ENCODE results near the gene DLEC1.
A peak's percentile ranks its signal among the peaks of the same experiment; 100 is the strongest.

Gene DLEC1

DNA sequence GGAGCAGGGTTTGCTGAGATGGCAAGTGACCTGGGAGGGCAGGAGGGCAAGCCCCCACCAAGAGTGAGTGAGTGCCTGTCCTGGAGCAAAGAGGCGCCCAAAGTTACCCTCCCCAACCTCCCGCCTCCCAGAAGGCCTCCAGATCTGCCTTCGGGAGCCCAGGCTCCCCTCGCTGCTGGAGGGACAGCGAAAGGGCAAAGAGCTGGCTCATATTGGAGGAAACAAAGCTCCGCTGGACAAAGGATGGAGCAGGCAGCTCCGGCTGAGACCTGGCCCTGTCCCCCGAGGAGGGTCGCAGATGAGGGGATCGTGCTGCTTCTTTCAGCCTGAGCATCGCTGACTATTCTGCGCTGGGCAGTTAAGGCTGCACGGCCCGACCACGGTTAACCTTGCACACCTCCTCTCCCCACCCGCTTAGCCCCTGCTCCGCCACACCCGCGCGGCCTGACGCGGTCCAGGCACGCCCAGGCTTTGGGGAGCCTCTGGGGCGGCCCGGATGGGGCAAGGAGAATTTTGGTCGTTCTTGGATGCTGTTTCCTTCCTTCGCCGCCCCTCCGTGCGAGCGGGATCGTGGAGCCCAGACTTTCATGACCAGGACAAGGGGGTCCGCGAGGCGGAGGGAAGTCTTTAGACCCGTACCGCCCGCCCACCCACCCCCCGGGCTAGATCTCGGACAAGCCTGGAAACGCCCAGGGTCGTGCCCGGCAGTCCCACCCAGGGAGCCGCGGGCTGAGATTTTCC, 10.2 kb upstream of the DLEC1 start (continued):
- TF ChIP-seq, protein P1, sequence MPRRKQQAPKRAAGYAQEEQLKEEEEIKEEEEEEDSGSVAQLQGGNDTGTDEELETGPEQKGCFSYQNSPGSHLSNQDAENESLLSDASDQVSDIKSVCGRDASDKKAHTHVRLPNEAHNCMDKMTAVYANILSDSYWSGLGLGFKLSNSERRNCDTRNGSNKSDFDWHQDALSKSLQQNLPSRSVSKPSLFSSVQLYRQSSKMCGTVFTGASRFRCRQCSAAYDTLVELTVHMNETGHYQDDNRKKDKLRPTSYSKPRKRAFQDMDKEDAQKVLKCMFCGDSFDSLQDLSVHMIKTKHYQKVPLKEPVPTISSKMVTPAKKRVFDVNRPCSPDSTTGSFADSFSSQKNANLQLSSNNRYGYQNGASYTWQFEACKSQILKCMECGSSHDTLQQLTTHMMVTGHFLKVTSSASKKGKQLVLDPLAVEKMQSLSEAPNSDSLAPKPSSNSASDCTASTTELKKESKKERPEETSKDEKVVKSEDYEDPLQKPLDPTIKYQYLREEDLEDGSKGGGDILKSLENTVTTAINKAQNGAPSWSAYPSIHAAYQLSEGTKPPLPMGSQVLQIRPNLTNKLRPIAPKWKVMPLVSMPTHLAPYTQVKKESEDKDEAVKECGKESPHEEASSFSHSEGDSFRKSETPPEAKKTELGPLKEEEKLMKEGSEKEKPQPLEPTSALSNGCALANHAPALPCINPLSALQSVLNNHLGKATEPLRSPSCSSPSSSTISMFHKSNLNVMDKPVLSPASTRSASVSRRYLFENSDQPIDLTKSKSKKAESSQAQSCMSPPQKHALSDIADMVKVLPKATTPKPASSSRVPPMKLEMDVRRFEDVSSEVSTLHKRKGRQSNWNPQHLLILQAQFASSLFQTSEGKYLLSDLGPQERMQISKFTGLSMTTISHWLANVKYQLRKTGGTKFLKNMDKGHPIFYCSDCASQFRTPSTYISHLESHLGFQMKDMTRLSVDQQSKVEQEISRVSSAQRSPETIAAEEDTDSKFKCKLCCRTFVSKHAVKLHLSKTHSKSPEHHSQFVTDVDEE (CRISPR knock-in tag; IDR thresholded peaks at IDR 0.05), result no peak
- TF ChIP-seq, protein P2, sequence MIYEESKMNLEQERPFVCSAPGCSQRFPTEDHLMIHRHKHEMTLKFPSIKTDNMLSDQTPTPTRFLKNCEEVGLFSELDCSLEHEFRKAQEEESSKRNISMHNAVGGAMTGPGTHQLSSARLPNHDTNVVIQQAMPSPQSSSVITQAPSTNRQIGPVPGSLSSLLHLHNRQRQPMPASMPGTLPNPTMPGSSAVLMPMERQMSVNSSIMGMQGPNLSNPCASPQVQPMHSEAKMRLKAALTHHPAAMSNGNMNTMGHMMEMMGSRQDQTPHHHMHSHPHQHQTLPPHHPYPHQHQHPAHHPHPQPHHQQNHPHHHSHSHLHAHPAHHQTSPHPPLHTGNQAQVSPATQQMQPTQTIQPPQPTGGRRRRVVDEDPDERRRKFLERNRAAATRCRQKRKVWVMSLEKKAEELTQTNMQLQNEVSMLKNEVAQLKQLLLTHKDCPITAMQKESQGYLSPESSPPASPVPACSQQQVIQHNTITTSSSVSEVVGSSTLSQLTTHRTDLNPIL (CRISPR knock-in tag; IDR thresholded peaks at IDR 0.05; ENCODE audit: low read depth), result no peak
- TF ChIP-seq, protein P3, sequence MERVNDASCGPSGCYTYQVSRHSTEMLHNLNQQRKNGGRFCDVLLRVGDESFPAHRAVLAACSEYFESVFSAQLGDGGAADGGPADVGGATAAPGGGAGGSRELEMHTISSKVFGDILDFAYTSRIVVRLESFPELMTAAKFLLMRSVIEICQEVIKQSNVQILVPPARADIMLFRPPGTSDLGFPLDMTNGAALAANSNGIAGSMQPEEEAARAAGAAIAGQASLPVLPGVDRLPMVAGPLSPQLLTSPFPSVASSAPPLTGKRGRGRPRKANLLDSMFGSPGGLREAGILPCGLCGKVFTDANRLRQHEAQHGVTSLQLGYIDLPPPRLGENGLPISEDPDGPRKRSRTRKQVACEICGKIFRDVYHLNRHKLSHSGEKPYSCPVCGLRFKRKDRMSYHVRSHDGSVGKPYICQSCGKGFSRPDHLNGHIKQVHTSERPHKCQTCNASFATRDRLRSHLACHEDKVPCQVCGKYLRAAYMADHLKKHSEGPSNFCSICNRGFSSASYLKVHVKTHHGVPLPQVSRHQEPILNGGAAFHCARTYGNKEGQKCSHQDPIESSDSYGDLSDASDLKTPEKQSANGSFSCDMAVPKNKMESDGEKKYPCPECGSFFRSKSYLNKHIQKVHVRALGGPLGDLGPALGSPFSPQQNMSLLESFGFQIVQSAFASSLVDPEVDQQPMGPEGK (CRISPR knock-in tag; IDR thresholded peaks at IDR 0.05; ENCODE audit: borderline replicate concordance), result no peak
- TF ChIP-seq CSDC2 (CRISPR knock-in tag; IDR thresholded peaks at IDR 0.05), result no peak
- no peak for TF ChIP-seq TCF4 (CRISPR knock-in tag; IDR thresholded peaks at IDR 0.05; ENCODE audit: borderline replicate concordance)
- TF ChIP-seq OSR1 (CRISPR knock-in tag; IDR thresholded peaks at IDR 0.05), result no peak
- TF ChIP-seq ZFP3 (CRISPR knock-in tag; IDR thresholded peaks at IDR 0.05), result no peak

DNA sequence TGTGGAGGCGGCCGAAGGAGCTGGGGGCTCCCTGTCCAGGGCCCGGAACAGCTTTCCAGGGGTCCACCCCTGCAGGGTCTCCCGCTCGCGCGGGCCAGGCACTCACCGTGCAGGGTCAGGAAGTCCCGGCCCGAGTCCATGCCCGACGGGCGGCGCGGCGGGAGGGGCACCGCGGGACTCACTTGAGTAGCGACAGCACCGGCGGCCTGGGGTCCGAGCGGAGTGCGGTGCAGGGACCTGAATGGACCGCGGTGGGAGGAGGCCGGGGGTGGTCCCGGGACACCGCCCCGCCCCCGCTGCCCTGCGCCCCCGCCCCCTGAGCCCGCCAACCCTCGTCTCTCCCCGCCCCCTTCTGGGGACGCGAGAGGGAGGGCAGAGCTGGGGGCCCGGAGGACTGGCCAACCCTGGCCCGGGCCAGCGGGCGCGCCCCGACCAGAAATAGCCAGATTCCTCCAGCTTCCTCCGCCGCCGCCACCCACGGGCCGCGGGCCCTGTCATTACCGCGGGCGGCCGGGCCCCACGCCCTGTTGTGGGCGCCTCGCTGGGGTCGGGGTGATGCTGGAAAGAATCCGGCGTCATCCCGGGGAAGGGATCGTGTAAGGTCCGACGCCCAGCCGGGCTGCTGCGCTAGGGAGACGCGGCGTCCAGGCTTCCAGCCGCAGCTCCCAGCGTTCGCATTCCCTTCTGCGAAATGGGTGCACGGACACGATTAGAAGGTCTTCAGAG, 9.4 kb upstream of the DLEC1 start, which contains the start of gene PLCD1:
Gene PLCD1 (minus strand): TSS at position 243 of the 726 bp plus-strand sequence. CDS start 103 bp downstream, at position 140.
- ATAC-seq, result peak; percentile 57
- peak; percentile 49; the same call in 1 of the 2 replicates for TF ChIP-seq ZFP3 (CRISPR knock-in tag; IDR thresholded peaks at IDR 0.05)
- TF ChIP-seq, protein P1 (CRISPR knock-in tag; IDR thresholded peaks at IDR 0.05), result no peak
- TF ChIP-seq GLIS3 (CRISPR knock-in tag; IDR thresholded peaks at IDR 0.05), result 0 out of 2 replicates have a peak, but pooled peaks have one; percentile 36
- no peak for TF ChIP-seq ESRRG (CRISPR knock-in tag; IDR thresholded peaks at IDR 0.05)

DNA sequence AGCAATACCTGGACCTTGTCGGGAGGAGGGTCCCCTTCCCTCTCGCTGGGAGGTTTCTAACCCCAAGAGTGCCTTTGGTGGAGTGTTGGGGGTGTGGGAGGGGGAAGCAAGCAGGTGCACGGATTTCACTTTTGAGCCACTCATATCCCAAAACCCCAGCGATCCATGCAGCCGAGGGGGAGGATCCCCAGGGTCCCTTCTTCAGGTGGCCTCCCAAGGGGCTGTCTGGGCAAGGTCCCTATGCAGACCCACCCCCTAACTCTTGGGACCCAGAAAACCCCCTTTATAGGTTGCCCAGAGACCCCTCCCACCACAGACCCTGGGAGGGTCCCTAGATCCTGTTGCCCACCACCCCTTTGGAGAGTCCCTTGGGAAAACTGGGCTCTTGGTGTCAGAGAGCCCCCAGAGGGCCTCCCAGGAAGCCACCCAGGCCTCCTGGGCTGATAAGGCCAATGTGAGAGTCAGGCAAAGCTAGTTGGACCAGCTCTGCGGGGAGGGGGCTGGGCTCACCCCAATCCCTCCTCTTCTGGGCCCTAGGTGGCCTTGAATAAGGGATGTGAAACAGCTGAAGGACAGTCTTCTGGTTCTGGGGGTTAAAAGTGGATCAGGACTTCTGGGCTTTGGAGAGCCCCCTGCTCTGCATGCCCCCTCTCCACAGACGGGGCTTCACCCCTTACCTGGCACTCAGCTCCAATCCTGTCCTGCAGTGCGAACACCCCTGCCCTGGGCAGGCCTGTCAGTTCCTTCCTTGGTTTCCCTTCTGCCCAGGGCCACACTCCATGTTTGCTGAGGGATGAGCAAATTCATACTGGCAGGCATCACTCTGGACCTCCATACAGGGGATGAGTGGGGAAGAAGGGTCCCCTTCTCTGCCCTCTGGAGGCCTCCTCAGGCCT, 8.6 kb upstream of the DLEC1 start:
- peak; percentile 6; the same call in 2 of the 3 replicates for ATAC-seq
- TF ChIP-seq, protein P1 (CRISPR knock-in tag; IDR thresholded peaks at IDR 0.05), result no peak
- TF ChIP-seq BACH2 (CRISPR knock-in tag; IDR thresholded peaks at IDR 0.05; ENCODE audit: borderline replicate concordance) (no peak), ZFP3 (CRISPR knock-in tag; IDR thresholded peaks at IDR 0.05) (no peak), ZC3H10 (CRISPR knock-in tag; IDR thresholded peaks at IDR 0.05) (no peak), TCF4 (CRISPR knock-in tag; IDR thresholded peaks at IDR 0.05; ENCODE audit: borderline replicate concordance) (no peak), SNAI2 (CRISPR knock-in tag; IDR thresholded peaks at IDR 0.05) (no peak), GLIS3 (CRISPR knock-in tag; IDR thresholded peaks at IDR 0.05) (no peak), TOX (CRISPR knock-in tag; IDR thresholded peaks at IDR 0.05; ENCODE audit: borderline replicate concordance) (no peak), PPARA (CRISPR knock-in tag; IDR thresholded peaks at IDR 0.05; ENCODE audit: borderline replicate concordance) (no peak), ZNF565 (CRISPR knock-in tag; conservative IDR thresholded peaks at IDR 0.05; ENCODE audit: low read depth) (no peak)

Measured in SK-N-SH treated with all-trans-retinoic acid at 6 μM for 48 hours (cell line).